Adrenal gland (tissue), 5 donors: Measurements from ENCODE around the gene PFKM.

Experiments
- POLR2A ChIP-seq, 2 donors: fragments of 450-650 bp; IDR thresholded peaks; one replicate each; pipeline ENCODE4 v1.6.1; 2017; ENCODE audit warnings: antibody characterized with exemption in 2 of 2, mild to moderate bottlenecking in 2 of 2, moderate library complexity in 1 of 2
- TF ChIP-seq, protein P1 (sequence below), 6 experiments: fragments of 450-650 bp in 4 of 6; fragments of 200-600 bp in 2 of 6; sonication (generic) in 1 of 6; IDR thresholded peaks; 1 replicate in 5 of 6; 2 replicates in 1 of 6; pipeline versions ENCODE4 v1.5.1 to v1.8.0; 2016 to 2021; ENCODE audit warnings: antibody characterized with exemption in 6 of 6, mild to moderate bottlenecking in 2 of 6, moderate library complexity in 1 of 6
- donor health status: DM: no; HTN: no; CAD: no.

DNA sequence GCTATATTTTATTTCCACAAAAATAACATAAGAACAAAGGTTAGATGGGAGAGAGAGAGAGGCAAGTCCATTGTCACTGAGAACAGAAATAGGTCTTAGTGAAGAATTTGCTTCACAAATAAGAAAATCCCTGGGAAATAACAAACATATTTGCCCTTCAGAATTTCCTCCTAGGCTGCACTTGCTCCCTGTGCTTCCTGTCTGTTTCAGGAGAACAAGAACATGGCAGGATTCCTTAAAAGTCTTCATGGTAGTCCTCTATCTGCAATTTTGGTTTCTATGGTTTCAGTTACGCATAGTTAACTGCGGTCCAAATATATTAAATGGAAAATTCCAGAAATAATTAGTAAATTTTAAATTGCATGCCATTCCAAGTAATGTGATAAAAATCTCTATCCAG is 47.4 kb upstream of the PFKM start:
- TF ChIP-seq, protein P1, sequence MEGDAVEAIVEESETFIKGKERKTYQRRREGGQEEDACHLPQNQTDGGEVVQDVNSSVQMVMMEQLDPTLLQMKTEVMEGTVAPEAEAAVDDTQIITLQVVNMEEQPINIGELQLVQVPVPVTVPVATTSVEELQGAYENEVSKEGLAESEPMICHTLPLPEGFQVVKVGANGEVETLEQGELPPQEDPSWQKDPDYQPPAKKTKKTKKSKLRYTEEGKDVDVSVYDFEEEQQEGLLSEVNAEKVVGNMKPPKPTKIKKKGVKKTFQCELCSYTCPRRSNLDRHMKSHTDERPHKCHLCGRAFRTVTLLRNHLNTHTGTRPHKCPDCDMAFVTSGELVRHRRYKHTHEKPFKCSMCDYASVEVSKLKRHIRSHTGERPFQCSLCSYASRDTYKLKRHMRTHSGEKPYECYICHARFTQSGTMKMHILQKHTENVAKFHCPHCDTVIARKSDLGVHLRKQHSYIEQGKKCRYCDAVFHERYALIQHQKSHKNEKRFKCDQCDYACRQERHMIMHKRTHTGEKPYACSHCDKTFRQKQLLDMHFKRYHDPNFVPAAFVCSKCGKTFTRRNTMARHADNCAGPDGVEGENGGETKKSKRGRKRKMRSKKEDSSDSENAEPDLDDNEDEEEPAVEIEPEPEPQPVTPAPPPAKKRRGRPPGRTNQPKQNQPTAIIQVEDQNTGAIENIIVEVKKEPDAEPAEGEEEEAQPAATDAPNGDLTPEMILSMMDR (IDR thresholded peaks at IDR 0.05): no peak
- no peak for TF ChIP-seq POLR2A (IDR thresholded peaks at IDR 0.05)
